PC-9 (cell line): Measurements from ENCODE around the gene TMEM50B. TPM values are rescaled to one million over a fixed set of nuclear protein-coding genes. Genes with fewer than 3 reads are reported as not detected.

Experiments used
- BruUV-seq: library from RNA; stranded (reverse); fragments of 400-500 nt; replicated peaks from 2 replicates; lab custom pipeline; 2021; lab: Mats Ljungman, UMichigan
- CTCF ChIA-PET: fragments of 300-600 bp; sonication (Branson Sonifier 250); formaldehyde crosslinking; loops from one replicate; lab custom pipeline; 2022; ENCODE audit warnings: antibody characterized with exemption; lab: Charles Lee
- POLR2A ChIA-PET: fragments of 300-600 bp; sonication (Branson Sonifier 250); formaldehyde crosslinking; loops from one replicate; lab custom pipeline; 2022; ENCODE audit warnings: antibody characterized with exemption; ENCODE audit not compliant: unreplicated experiment; lab: Charles Lee
- DNase-seq, 2 experiments: peaks; one replicate each; pipeline versions ENCODE4 v3.0.0 to v3.0.0-alpha.2; 2015 to 2022; ENCODE audit warnings: mixed read lengths in 1 of 2
- H2AFZ ChIP-seq: fragments of 200-600 bp; sonication (generic); 2 replicates; pipeline ENCODE4 v1.8.1; 2017; ENCODE audit warnings: antibody characterized with exemption
- H3F3A ChIP-seq: fragments of 200-600 bp; sonication (generic); 2 replicates; pipeline ENCODE4 v1.8.1; 2017; ENCODE audit warnings: antibody characterized with exemption, mild to moderate bottlenecking, low read depth; ENCODE audit not compliant: insufficient read depth
- H3K27ac ChIP-seq: fragments of 200-600 bp; sonication (generic); 2 replicates; pipeline ENCODE4 v1.6.1; 2016; ENCODE audit warnings: mixed run types
- H3K27me3 ChIP-seq: fragments of 200-600 bp; sonication (generic); 2 replicates; pipeline ENCODE4 v1.6.1; 2016; ENCODE audit warnings: low read depth, mixed run types; ENCODE audit not compliant: insufficient read depth
- H3K36me3 ChIP-seq: fragments of 200-600 bp; sonication (generic); 2 replicates; pipeline ENCODE4 v1.6.1; 2016; ENCODE audit warnings: low read depth, mixed run types
- H3K4me1 ChIP-seq: fragments of 200-600 bp; sonication (generic); replicated peaks from 2 replicates; pipeline ENCODE4 v1.6.1; 2016; ENCODE audit warnings: mixed run types; ENCODE audit not compliant: insufficient read depth
- H3K4me2 ChIP-seq: fragments of 200-600 bp; sonication (generic); 2 replicates; pipeline ENCODE4 v1.6.1; 2017; ENCODE audit warnings: mixed run types
- H3K4me3 ChIP-seq: fragments of 200-600 bp; sonication (generic); 2 replicates; pipeline ENCODE4 v1.6.1; 2016; ENCODE audit warnings: mixed run types
- H3K79me2 ChIP-seq: fragments of 200-600 bp; sonication (generic); 2 replicates; pipeline ENCODE4 v1.6.1; 2017; ENCODE audit warnings: low read depth, mixed run types
- H3K9me2 ChIP-seq: fragments of 200-600 bp; sonication (generic); 2 replicates; pipeline ENCODE4 v1.8.1; 2017; ENCODE audit warnings: mild to moderate bottlenecking; ENCODE audit not compliant: insufficient read depth
- H3K9me3 ChIP-seq: fragments of 200-600 bp; sonication (generic); 2 replicates; pipeline ENCODE4 v1.8.1; 2016; ENCODE audit warnings: low read depth; ENCODE audit not compliant: insufficient read depth
- H4K20me1 ChIP-seq: fragments of 200-600 bp; sonication (generic); 2 replicates; pipeline ENCODE4 v1.8.1; 2017; ENCODE audit not compliant: insufficient read depth
- CTCF ChIP-seq: fragments of 200-600 bp; sonication (generic); conservative IDR thresholded peaks from 2 replicates; pipeline ENCODE4 v1.6.1; 2017; ENCODE audit warnings: mixed run types, antibody characterized with exemption, mild to moderate bottlenecking, moderate library complexity
- EZH2 ChIP-seq: fragments of 200-600 bp; sonication (generic); IDR thresholded peaks from 2 replicates; pipeline ENCODE4 v1.8.0; 2017; ENCODE audit warnings: antibody characterized with exemption, low read depth
- intact Hi-C: fragments of 100-400 bp; cut with micrococcal nuclease; formaldehyde crosslinking; loops from one replicate; pipeline ENCODE4 v1.10.0; 2022; ENCODE audit not compliant: unreplicated experiment
- total RNA-seq: library from RNA; stranded (reverse); gene quantifications from 2 replicates; pipeline ENCODE4 v1.2.3, GENCODE V29; 2021

TMEM50B gene
- total RNA-seq, 1 experiment from 2014 or later, result 11.7 TPM

DNA sequence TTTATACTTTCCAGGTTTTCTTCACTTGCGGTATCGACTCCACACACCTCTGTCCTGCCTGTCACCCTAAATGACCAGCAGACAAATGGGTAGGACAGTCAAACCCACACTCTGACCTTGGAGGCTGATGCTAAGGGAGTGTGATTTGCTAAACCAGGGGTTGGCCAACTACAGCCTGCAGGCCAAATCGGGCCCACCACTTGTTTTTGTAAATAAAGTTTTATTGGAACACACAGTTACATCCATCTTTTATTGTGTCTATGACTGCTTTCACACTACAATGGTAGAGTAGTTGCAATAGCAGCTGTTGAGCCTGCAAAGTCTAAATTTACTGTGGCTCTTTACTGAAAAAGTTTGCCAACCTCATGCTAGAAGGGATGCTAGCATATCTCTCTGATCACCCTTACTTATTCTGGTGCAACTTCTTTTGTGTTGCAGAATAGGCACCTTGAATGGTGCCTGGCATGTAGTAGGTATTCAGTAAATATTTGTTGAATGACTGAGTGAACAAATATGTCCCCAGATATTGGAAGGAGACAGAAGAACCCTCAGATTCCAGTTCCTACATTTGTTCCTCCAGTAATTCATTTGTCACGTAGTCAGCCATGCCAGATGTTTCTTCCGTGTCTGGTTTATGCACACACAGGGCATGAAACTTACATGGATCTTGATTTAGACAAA, 57.9 kb downstream of the TMEM50B start:
- H3K4me1 ChIP-seq, result peaks cover 18% of the 10 kb centered on the region
- H3K4me3 ChIP-seq, result no peak overlapping the region
- no peaks in the 10 kb centered on the region for H3K27me3 ChIP-seq
- no peak overlapping the region for H2AFZ ChIP-seq
- ChIA-PET POLR2A (no interaction called here), CTCF (no interaction called here)
- no peak overlapping the region for H3K27ac ChIP-seq
- intact Hi-C loops, result no loop called here
- no peaks in the 10 kb centered on the region for H3K9me3 ChIP-seq
- H3K9me2 ChIP-seq, result no peaks in the 10 kb centered on the region
- TF ChIP-seq CTCF, result no peak
- no peak for TF ChIP-seq EZH2
- 0 out of 2 replicates have a peak, but pooled peaks cover 10% of the 10 kb centered on the region for H3K36me3 ChIP-seq
- no peak overlapping the region for H3K4me2 ChIP-seq
- H3F3A ChIP-seq, result no peaks in the 10 kb centered on the region
- H3K79me2 ChIP-seq, result 0 out of 2 replicates have a peak, but pooled peaks cover 6% of the 10 kb centered on the region
- DNase-seq, result peak in 1 of 2 experiments; percentile 43
- BruUV-seq, result no TSS peak
- H4K20me1 ChIP-seq, result no peaks in the 10 kb centered on the region

DNA sequence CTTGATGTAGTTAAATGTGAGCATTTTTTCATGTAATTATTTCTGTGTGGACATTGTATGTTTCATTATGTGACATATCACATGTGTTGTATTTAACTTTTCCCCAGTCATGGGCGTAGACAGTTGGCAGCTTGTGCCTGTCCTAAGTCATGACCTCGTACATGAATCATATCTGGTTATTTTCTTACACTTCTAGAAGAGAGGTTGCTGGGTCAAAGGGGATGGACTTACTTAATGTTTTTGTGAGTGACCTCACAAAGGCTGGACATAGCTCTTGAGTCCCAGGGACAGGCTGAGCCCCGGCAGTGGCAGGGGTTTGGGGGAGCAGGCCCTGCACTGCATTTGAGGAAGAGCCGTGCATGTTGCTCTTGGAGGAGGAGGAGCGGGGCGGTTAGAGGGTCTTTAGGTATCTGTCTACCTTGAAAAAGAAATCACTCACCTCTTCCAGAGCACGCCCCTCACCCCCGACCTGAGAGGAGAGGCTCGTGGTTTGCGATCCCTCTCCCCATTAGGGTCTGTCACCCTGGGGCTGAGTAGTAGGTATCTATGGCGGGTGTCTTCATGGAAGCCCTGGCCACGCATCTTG, 60.1 kb downstream of the TMEM50B start:
- H4K20me1 ChIP-seq, result no peaks in the 10 kb centered on the region; the same call in 1 of the 2 replicates
- POLR2A ChIA-PET, result no interaction called here
- no TSS peak for BruUV-seq
- no peak overlapping the region for H2AFZ ChIP-seq
- peaks cover 18% of the 10 kb centered on the region for H3K4me1 ChIP-seq
- intact Hi-C loops, result no loop called here
- no peaks in the 10 kb centered on the region for H3K27me3 ChIP-seq
- 0 out of 2 replicates have a peak, but pooled peaks cover 6% of the 10 kb centered on the region for H3K79me2 ChIP-seq
- CTCF ChIA-PET, result no interaction called here
- 0 out of 2 replicates have a peak overlapping the region, but pooled peaks have one; percentile 11 for H3K4me2 ChIP-seq
- H3K4me3 ChIP-seq, result no peak overlapping the region
- H3K36me3 ChIP-seq, result 0 out of 2 replicates have a peak, but pooled peaks cover 10% of the 10 kb centered on the region
- no peaks in the 10 kb centered on the region for H3K9me2 ChIP-seq
- 0 out of 2 replicates have a peak overlapping the region, but pooled peaks have one; percentile 34 for H3K27ac ChIP-seq
- no peaks in the 10 kb centered on the region; the same call in 1 of the 2 replicates for H3K9me3 ChIP-seq
- peak in 1 of 2 experiments; percentile 71 for DNase-seq
- H3F3A ChIP-seq, result no peaks in the 10 kb centered on the region
- TF ChIP-seq CTCF, result no peak
- TF ChIP-seq EZH2, result no peak

GRCh38 chr21:33418691-33419090, 61.1 kb downstream of the TMEM50B start:
- no TSS peak for BruUV-seq
- Histone ChIP-seq H3K4me2 (no peak overlapping the region), H3K9me2 (no peaks in the 10 kb centered on the region), H3K9me3 (no peaks in the 10 kb centered on the region; the same call in 1 of the 2 replicates), H3F3A (no peaks in the 10 kb centered on the region), H3K36me3 (0 out of 2 replicates have a peak, but pooled peaks cover 10% of the 10 kb centered on the region), H2AFZ (no peak overlapping the region), H3K79me2 (0 out of 2 replicates have a peak, but pooled peaks cover 6% of the 10 kb centered on the region), H3K27me3 (no peaks in the 10 kb centered on the region), H3K4me3 (no peak overlapping the region), H3K27ac (no peak overlapping the region), H4K20me1 (no peaks in the 10 kb centered on the region; the same call in 1 of the 2 replicates), H3K4me1 (peaks cover 18% of the 10 kb centered on the region)
- TF ChIP-seq EZH2 (no peak), CTCF (no peak)
- ChIA-PET CTCF (no interaction called here), POLR2A (no interaction called here)
- intact Hi-C loops, result no loop called here
- DNase-seq, result no peak
